Measurements from ENCODE around the gene DGKD. TPM values are rescaled to one million over a fixed set of nuclear protein-coding genes. Genes with fewer than 3 reads are reported as not detected.

DGKD gene
- total RNA-seq, 1 donor from 2014 or later, result 49.5 TPM

DNA sequence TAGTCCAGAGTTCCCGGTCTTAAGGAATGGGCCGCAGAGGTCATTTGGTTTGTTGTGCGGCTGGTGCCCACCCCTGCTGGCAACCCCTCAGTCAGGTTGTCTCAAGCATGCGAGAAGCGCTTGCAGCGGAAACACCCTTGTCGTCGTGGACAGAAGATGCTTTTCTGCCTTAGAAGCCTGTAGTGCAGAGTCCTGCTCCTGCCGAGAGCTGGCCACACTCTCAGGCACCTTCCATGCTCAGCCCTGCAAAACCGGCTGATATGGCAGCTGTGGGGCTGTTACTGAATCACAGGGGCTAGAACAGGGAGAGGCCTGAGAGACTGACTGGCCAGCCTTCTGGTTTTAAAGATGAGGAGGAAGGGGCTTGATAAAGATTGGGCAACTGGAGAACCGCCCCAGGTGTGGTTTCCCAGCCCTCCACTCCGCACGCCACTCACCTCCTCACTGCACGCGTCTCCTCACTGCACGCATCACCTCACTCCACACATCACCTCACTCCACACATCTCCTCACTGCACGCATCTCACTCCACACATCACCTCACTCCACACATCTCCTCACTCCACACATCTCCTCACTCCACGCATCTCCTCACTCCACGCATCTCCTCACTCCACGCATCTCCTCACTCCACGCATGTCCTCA lies 108.7 kb downstream of the DGKD start:
- no peak overlapping the region for H3K4me3 Mint-ChIP-seq (ENCODE audit: low read depth)
- no peaks in the 10 kb centered on the region for H3K9me3 Mint-ChIP-seq (ENCODE audit: low read depth)
- no peak overlapping the region for H3K27ac Mint-ChIP-seq
- no peaks in the 10 kb centered on the region for H3K27me3 Mint-ChIP-seq
- H3K4me1 Mint-ChIP-seq (ENCODE audit: low read depth), result no peaks in the 10 kb centered on the region
- no peak for DNase-seq (ENCODE audit: low spot score, unreplicated experiment)
- peaks cover 22% of the 10 kb centered on the region for H3K36me3 Mint-ChIP-seq (ENCODE audit: insufficient read depth)
- TF ChIP-seq, protein P1, sequence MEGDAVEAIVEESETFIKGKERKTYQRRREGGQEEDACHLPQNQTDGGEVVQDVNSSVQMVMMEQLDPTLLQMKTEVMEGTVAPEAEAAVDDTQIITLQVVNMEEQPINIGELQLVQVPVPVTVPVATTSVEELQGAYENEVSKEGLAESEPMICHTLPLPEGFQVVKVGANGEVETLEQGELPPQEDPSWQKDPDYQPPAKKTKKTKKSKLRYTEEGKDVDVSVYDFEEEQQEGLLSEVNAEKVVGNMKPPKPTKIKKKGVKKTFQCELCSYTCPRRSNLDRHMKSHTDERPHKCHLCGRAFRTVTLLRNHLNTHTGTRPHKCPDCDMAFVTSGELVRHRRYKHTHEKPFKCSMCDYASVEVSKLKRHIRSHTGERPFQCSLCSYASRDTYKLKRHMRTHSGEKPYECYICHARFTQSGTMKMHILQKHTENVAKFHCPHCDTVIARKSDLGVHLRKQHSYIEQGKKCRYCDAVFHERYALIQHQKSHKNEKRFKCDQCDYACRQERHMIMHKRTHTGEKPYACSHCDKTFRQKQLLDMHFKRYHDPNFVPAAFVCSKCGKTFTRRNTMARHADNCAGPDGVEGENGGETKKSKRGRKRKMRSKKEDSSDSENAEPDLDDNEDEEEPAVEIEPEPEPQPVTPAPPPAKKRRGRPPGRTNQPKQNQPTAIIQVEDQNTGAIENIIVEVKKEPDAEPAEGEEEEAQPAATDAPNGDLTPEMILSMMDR (IDR thresholded peaks at IDR 0.05; ENCODE audit: unreplicated experiment), result no peak

DNA sequence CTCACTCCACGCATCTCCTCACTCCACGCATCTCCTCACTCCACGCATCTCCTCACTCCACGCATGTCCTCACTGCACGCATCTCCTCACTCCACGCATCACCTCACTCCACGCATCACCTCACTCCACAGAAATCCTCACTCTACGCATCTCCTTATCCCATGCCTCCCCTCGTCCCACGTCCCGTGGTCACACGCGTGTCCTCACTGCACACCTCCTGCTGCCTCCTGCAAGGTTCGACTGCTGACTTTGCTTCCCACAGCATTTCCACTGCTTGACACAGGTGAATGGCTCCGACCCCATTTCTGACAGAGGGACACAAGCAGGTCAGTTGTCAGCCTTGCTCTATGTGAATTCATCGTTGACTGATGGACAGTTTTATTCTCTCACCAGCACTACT lies 109.3 kb downstream of the DGKD start:
- Mint-ChIP-seq H3K27me3 (no peaks in the 10 kb centered on the region), H3K27ac (no peak overlapping the region), H3K36me3 (ENCODE audit: insufficient read depth) (peaks cover 24% of the 10 kb centered on the region), H3K9me3 (ENCODE audit: low read depth) (no peaks in the 10 kb centered on the region), H3K4me1 (ENCODE audit: low read depth) (no peaks in the 10 kb centered on the region), H3K4me3 (ENCODE audit: low read depth) (no peak overlapping the region)
- TF ChIP-seq, protein P1 (IDR thresholded peaks at IDR 0.05; ENCODE audit: unreplicated experiment), result no peak
- DNase-seq (ENCODE audit: low spot score, unreplicated experiment), result no peak

DNA sequence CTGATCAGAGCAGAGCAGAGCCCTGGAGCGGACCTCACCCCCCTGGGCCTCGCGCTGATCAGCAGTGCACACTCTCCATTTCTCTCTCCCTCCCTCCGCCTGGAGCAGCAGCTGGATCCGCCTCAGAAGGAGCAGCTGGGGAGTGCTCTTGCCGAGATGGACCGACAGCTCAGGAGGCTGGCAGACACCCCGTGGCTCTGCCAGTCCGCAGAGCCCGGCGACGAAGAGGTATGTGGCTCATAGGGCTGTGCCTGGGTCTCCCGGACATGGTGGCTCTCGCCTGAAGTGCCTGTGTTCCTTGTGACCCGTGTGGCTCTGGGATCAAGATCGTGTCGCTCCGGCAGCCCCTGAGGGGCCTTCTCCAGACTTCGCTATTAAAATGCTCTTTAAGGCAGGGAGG lies 109.8 kb downstream of the DGKD start:
- H3K27me3 Mint-ChIP-seq, result no peaks in the 10 kb centered on the region
- H3K4me1 Mint-ChIP-seq (ENCODE audit: low read depth), result no peaks in the 10 kb centered on the region
- no peak overlapping the region for H3K27ac Mint-ChIP-seq
- DNase-seq (ENCODE audit: low spot score, unreplicated experiment), result no peak
- peaks cover 25% of the 10 kb centered on the region for H3K36me3 Mint-ChIP-seq (ENCODE audit: insufficient read depth)
- H3K9me3 Mint-ChIP-seq (ENCODE audit: low read depth), result no peaks in the 10 kb centered on the region
- TF ChIP-seq, protein P1 (IDR thresholded peaks at IDR 0.05; ENCODE audit: unreplicated experiment), result no peak
- no peak overlapping the region for H3K4me3 Mint-ChIP-seq (ENCODE audit: low read depth)

DNA sequence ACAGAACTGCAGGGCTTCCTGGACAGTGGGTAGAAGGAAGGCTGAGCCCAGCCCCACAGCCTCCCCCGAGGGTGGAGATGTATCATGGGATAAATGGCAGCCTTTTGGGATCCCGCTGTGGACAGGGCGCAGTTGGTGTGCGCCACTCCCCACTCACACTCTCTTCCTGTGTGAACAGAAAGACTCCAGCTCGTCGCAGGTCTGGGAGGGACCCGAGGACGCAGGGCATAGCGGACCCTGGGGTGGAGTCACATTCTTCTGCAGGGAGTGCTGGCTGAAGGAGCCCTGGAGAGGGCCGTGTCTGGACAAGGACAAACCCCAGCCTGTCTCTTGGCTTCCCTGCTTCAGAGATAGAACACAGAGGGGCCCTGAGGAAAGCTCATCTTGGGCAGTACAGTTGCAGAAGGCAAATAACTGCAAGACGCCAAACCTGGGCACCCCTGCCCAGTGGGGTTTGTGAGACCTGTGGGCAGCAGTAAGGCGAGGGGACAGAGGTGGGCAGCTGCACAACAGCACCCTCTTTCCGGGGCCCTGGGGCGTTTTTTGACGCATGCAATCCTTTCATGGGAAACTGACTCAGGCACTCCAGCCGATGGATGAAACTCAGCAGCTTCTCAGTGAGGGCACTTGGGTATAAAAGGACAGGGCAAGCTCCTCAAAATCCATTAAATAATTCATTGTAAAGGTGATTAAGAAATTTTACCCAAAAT lies 110.4 kb downstream of the DGKD start:
- Mint-ChIP-seq H3K36me3 (ENCODE audit: insufficient read depth) (peaks cover 23% of the 10 kb centered on the region), H3K9me3 (ENCODE audit: low read depth) (no peaks in the 10 kb centered on the region), H3K4me3 (ENCODE audit: low read depth) (no peak overlapping the region), H3K4me1 (ENCODE audit: low read depth) (no peaks in the 10 kb centered on the region), H3K27me3 (no peaks in the 10 kb centered on the region), H3K27ac (no peak overlapping the region)
- TF ChIP-seq, protein P1 (IDR thresholded peaks at IDR 0.05; ENCODE audit: unreplicated experiment), result no peak
- no peak for DNase-seq (ENCODE audit: low spot score, unreplicated experiment)

DNA sequence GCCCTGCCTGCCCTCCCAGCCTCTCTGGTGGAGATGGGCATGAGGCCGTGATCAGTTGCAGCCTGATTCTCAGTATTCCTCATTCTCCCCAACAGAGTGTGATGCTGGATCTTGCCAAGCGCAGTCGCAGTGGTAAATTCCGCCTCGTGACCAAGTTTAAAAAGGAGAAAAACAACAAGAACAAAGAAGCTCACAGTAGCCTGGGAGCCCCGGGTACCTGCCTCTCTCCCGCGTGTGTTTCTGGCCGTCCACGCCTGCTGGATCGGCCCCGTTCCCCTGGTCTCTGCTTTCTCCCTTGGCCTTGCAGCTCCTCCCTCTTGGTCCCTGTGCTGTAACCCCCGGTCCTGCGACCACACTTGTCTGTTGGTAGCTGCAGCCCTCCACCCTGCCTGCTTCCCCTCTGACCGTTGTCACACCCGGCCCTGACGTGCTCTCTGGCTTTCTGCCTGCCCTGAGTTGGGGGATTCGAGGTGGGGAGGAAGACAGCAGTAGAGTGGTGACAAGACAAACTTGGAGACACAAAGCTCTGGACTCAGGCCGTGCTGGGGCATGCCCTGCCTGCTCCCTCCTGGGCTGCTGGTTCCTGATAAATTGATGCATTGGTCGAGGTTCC lies 112.8 kb downstream of the DGKD start:
- H3K4me1 Mint-ChIP-seq (ENCODE audit: low read depth), result no peaks in the 10 kb centered on the region
- DNase-seq (ENCODE audit: low spot score, unreplicated experiment), result no peak
- peaks cover 15% of the 10 kb centered on the region for H3K36me3 Mint-ChIP-seq (ENCODE audit: insufficient read depth)
- no peaks in the 10 kb centered on the region for H3K9me3 Mint-ChIP-seq (ENCODE audit: low read depth)
- TF ChIP-seq, protein P1 (IDR thresholded peaks at IDR 0.05; ENCODE audit: unreplicated experiment), result no peak
- no peak overlapping the region for H3K4me3 Mint-ChIP-seq (ENCODE audit: low read depth)
- no peak overlapping the region for H3K27ac Mint-ChIP-seq
- no peaks in the 10 kb centered on the region for H3K27me3 Mint-ChIP-seq

All from progenitor cell of endocrine pancreas (in vitro differentiated cells).